IMR-90 (cell line): ENCODE measurements around the gene S100A1. TPM values are rescaled to one million over a fixed set of nuclear protein-coding genes. Genes with fewer than 3 reads are reported as not detected.

Experiments used
- ATAC-seq: fragments of 200-7000 bp; cut with Tn5 transposase; 2 replicates; pipeline ENCODE4 v1.9.1; 2020; ENCODE audit warnings: low read depth, mild to moderate bottlenecking, moderate library complexity
- BruUV-seq: library from RNA; stranded (reverse); fragments of 400-500 nt; replicated peaks from 2 replicates; lab custom pipeline; 2021; lab: Mats Ljungman, UMichigan
- CTCF ChIA-PET: fragments of 300-600 bp; formaldehyde crosslinking; extraction: SDS; loops from one replicate; lab custom pipeline; 2021; ENCODE audit warnings: antibody characterized with exemption; lab: Yijun Ruan, JAX
- POLR2A ChIA-PET: fragments of 300-600 bp; sonication (Branson Sonifier 250); formaldehyde crosslinking; loops from one replicate; lab custom pipeline; 2022; ENCODE audit warnings: antibody characterized with exemption; ENCODE audit not compliant: unreplicated experiment; lab: Charles Lee
- DNase-seq: peaks from one replicate; pipeline ENCODE4 v3.0.0; 2013
- H2AFZ ChIP-seq: replicated peaks from 2 replicates; pipeline ENCODE3; 2013; ENCODE audit warnings: low read length, mild to moderate bottlenecking; ENCODE audit not compliant: poor library complexity
- H2AK5ac ChIP-seq: 2 replicates; pipeline ENCODE4 v1.6.1; 2013; ENCODE audit warnings: low read depth, low read length, inconsistent platforms
- H2AK9ac ChIP-seq: replicated peaks from 2 replicates; pipeline ENCODE3; 2013; ENCODE audit warnings: mild to moderate bottlenecking, low read depth, low read length, moderate library complexity; ENCODE audit not compliant: poor library complexity
- H2BK120ac ChIP-seq: 2 replicates; pipeline ENCODE4 v1.6.1; 2013; ENCODE audit warnings: low read depth, low read length, inconsistent platforms
- H2BK15ac ChIP-seq: 3 replicates; pipeline ENCODE4 v1.6.1; 2013; ENCODE audit warnings: low read depth, low read length, inconsistent platforms
- H2BK20ac ChIP-seq: 2 replicates; pipeline ENCODE4 v1.6.1; 2013; ENCODE audit warnings: low read depth, mild to moderate bottlenecking, inconsistent platforms, low read length, moderate library complexity
- H2BK5ac ChIP-seq: 2 replicates; pipeline ENCODE4 v1.6.1; 2013; ENCODE audit warnings: mild to moderate bottlenecking, low read depth, low read length, inconsistent platforms; ENCODE audit not compliant: poor library complexity, severe bottlenecking
- H3K14ac ChIP-seq: replicated peaks from 2 replicates; pipeline ENCODE4 v1.6.1; 2013; ENCODE audit warnings: low read depth, low read length, inconsistent platforms
- H3K18ac ChIP-seq: 2 replicates; pipeline ENCODE4 v1.6.1; 2013; ENCODE audit warnings: low read depth, low read length, control low read depth
- H3K23ac ChIP-seq: 2 replicates; pipeline ENCODE4 v1.6.1; 2013; ENCODE audit warnings: low read depth, low read length, inconsistent platforms
- H3K27ac ChIP-seq: 2 replicates; pipeline ENCODE4 v1.5.1; 2013; ENCODE audit warnings: mild to moderate bottlenecking, control low read depth, low read length; ENCODE audit not compliant: insufficient read depth
- H3K27me3 ChIP-seq: 2 replicates; pipeline ENCODE4 v1.6.1; 2013; ENCODE audit warnings: low read length; ENCODE audit not compliant: control insufficient read depth, insufficient read depth
- H3K36me3 ChIP-seq: 2 replicates; pipeline ENCODE4 v1.6.1; 2013; ENCODE audit warnings: low read length, mixed read lengths; ENCODE audit not compliant: control insufficient read depth, insufficient read depth
- H3K4ac ChIP-seq: 2 replicates; pipeline ENCODE4 v1.6.1; 2013; ENCODE audit warnings: low read depth, low read length, inconsistent platforms
- H3K4me1 ChIP-seq: 2 replicates; pipeline ENCODE4 v1.6.1; 2013; ENCODE audit warnings: low read length, mixed read lengths; ENCODE audit not compliant: control insufficient read depth, insufficient read depth
- H3K4me2 ChIP-seq: 2 replicates; pipeline ENCODE4 v1.6.1; 2013; ENCODE audit warnings: low read depth, mild to moderate bottlenecking, control low read depth, low read length, moderate library complexity
- H3K4me3 ChIP-seq: 2 replicates; pipeline ENCODE4 v1.5.1; 2013; ENCODE audit warnings: low read depth, mild to moderate bottlenecking, control low read depth, low read length, moderate library complexity; ENCODE audit not compliant: insufficient read depth
- H3K56ac ChIP-seq: 2 replicates; pipeline ENCODE4 v1.6.1; 2013; ENCODE audit warnings: low read length, inconsistent platforms; ENCODE audit not compliant: insufficient read depth; ENCODE audit errors: extremely low read depth
- H3K79me1 ChIP-seq, 2 experiments: 2 replicates each; pipeline ENCODE4 v1.6.1; 2013; ENCODE audit warnings: low read length in 2 of 2, inconsistent platforms in 1 of 2, low read depth in 1 of 2
- H3K9ac ChIP-seq: 2 replicates; pipeline ENCODE4 v1.6.1; 2013; ENCODE audit warnings: low read depth, low read length, control low read depth
- H3K9me1 ChIP-seq: 2 replicates; pipeline ENCODE4 v1.6.1; 2013; ENCODE audit warnings: low read length, inconsistent platforms; ENCODE audit not compliant: insufficient read depth
- H3K9me3 ChIP-seq: 2 replicates; pipeline ENCODE4 v1.6.1; 2013; ENCODE audit warnings: low read length; ENCODE audit not compliant: control insufficient read depth, insufficient read depth
- H4K20me1 ChIP-seq: 2 replicates; pipeline ENCODE4 v1.6.1; 2013; ENCODE audit warnings: low read length, inconsistent platforms; ENCODE audit not compliant: insufficient read depth
- H4K5ac ChIP-seq: 2 replicates; pipeline ENCODE4 v1.6.1; 2013; ENCODE audit warnings: mild to moderate bottlenecking, low read depth, low read length, control low read depth
- H4K8ac ChIP-seq, 2 experiments: 2 replicates each; pipeline ENCODE4 v1.6.1; 2013; ENCODE audit warnings: low read depth in 2 of 2, low read length in 2 of 2, control low read depth in 1 of 2, inconsistent platforms in 1 of 2
- H4K91ac ChIP-seq: 2 replicates; pipeline ENCODE4 v1.6.1; 2013; ENCODE audit warnings: low read depth, low read length, inconsistent platforms; ENCODE audit not compliant: insufficient read depth
- BHLHE40 ChIP-seq: fragments of 150-350 bp; IDR thresholded peaks from 2 replicates; pipeline ENCODE4 v1.6.1; 2016; ENCODE audit warnings: mild to moderate bottlenecking, low read depth, low read length
- CEBPB ChIP-seq: IDR thresholded peaks from 2 replicates; pipeline ENCODE4 v1.6.1; 2012; ENCODE audit warnings: low read depth, low read length, improper control_type of control experiment
- CHD1 ChIP-seq: IDR thresholded peaks from 2 replicates; pipeline ENCODE4 v1.6.1; 2012; ENCODE audit warnings: low read depth, low read length, improper control_type of control experiment
- MAFK ChIP-seq: IDR thresholded peaks from 2 replicates; pipeline ENCODE4 v1.6.1; 2012; ENCODE audit warnings: low read depth, low read length, improper control_type of control experiment
- MAZ ChIP-seq: IDR thresholded peaks from 2 replicates; pipeline ENCODE4 v1.6.1; 2012; ENCODE audit warnings: low read depth, mild to moderate bottlenecking, low read length, improper control_type of control experiment, moderate library complexity, borderline replicate concordance
- NFE2L2 ChIP-seq: fragments of 150-350 bp; IDR thresholded peaks from 2 replicates; pipeline ENCODE4 v1.6.1; 2016; ENCODE audit warnings: low read depth, mild to moderate bottlenecking, low read length
- RCOR1 ChIP-seq: IDR thresholded peaks from 2 replicates; pipeline ENCODE4 v1.6.1; 2012; ENCODE audit warnings: mild to moderate bottlenecking, low read length, improper control_type of control experiment; ENCODE audit not compliant: insufficient replicate concordance
- WGBS, 2 experiments: methylation state at CpG; one replicate each; pipeline versions ENCODE4 v1.1.5 to v1.1.7; 2013; ENCODE audit warnings: missing lambda C conversion rate in 2 of 2; ENCODE audit not compliant: insufficient read length in 1 of 2; ENCODE audit errors: extremely low coverage in 2 of 2; 5-methylcytosine and 5-hydroxymethylcytosine counted together
- dilution Hi-C: fragments of 300-500 bp; cut with HindIII; formaldehyde crosslinking; loops from one replicate; pipeline ENCODE4 v1.14.3; 2018; ENCODE audit warnings: low sequenced_read_pairs; ENCODE audit not compliant: unreplicated experiment
- in situ Hi-C: fragments of 300-500 bp; cut with MboI; formaldehyde crosslinking; loops from 3 replicates; pipeline ENCODE4 v1.14.3; 2019; ENCODE audit warnings: low sequenced_read_pairs, inconsistent platforms, mixed read lengths
- intact Hi-C: fragments of 100-400 bp; cut with micrococcal nuclease; formaldehyde crosslinking; loops from 2 replicates; pipeline ENCODE4 v1.10.0; 2022
- polyA plus RNA-seq, 3 experiments: library from polyadenylated mRNA; depleted of rRNA; stranded (reverse); fragments of >200 nt; gene quantifications; 2 replicates each; pipeline ENCODE4 v1.2.3, GENCODE V29; 2012; ENCODE audit warnings: low replicate concordance in 1 of 3
- total RNA-seq: library from RNA; depleted of rRNA; stranded (reverse); fragments of >200 nt; gene quantifications from 2 replicates; pipeline ENCODE4 v1.2.3, GENCODE V29; 2012; rRNA removed

Gene S100A1
- total and polyA plus RNA-seq, 2 of the 4 experiments (the other 2 are of a cell fraction), result 0.18 to 0.29 TPM

- H4K91ac ChIP-seq, result no peak overlapping the region
These were observed 51.8 kb downstream of the S100A1 start for GRCh38 chr1:153680120-153680403.

More at GRCh38 chr1:153680120-153680403, 51.8 kb downstream of the S100A1 start:
- no peaks in the 10 kb centered on the region for H3K9me3 ChIP-seq
- in situ Hi-C loops (no loop called here), intact Hi-C loops (no loop called here), dilution Hi-C loops (no loop called here)
- H2BK20ac ChIP-seq, result no peak overlapping the region
- no peak overlapping the region for H2BK15ac ChIP-seq
- BruUV-seq, result no TSS peak
- H3K4me2 ChIP-seq, result no peak overlapping the region
- H2AK9ac ChIP-seq, result no peak overlapping the region
- H3K18ac ChIP-seq, result no peak overlapping the region
- no peak overlapping the region for H2AFZ ChIP-seq
- no peak overlapping the region for H3K4ac ChIP-seq
- ATAC-seq, result no peak
- H3K56ac ChIP-seq, result no peak overlapping the region
- DNase-seq, result no peak
- POLR2A ChIA-PET, result no interaction called here
- no peaks in the 10 kb centered on the region for H3K79me1 ChIP-seq
- H2AK5ac ChIP-seq, result no peak overlapping the region
- no peaks in the 10 kb centered on the region for H3K36me3 ChIP-seq
- no peak overlapping the region for H4K5ac ChIP-seq
- no peak overlapping the region for H3K4me3 ChIP-seq
- CTCF ChIA-PET, result no interaction called here
- no peaks in the 10 kb centered on the region for H4K20me1 ChIP-seq
- no peak overlapping the region for H3K9ac ChIP-seq
- TF ChIP-seq BHLHE40 (no peak), MAZ (no peak), MAFK (no peak), CHD1 (no peak), RCOR1 (no peak), CEBPB (no peak), NFE2L2 (no peak)
- peaks cover 52% of the 10 kb centered on the region for H3K27me3 ChIP-seq
- peaks cover 7% of the 10 kb centered on the region; the same call in 1 of the 2 replicates for H3K4me1 ChIP-seq
- no peak overlapping the region for H2BK5ac ChIP-seq
- H4K8ac ChIP-seq, result no peak overlapping the region
- no peak overlapping the region for H3K23ac ChIP-seq
- H2BK120ac ChIP-seq, result no peak overlapping the region
- H3K27ac ChIP-seq, result no peak overlapping the region
- H3K9me1 ChIP-seq, result no peaks in the 10 kb centered on the region
- H3K14ac ChIP-seq, result no peak overlapping the region
- WGBS, 2 experiments, result 18% methylated on average over 3 of the region's 10 CpGs; no CpG with 5 or more reads in 1 of the 2 experiments

Other genes starting within 250 kb of the S100A1 start
- gene S100A8, start 237.4 kb upstream of the S100A1 start, total RNA-seq, result not detected in 2 replicates
- gene S100A8, start 237.4 kb upstream of the S100A1 start, polyA plus RNA-seq (2012; rRNA removed), result not detected in 2 replicates
- gene S100A7A, start 211.9 kb upstream of the S100A1 start, total RNA-seq, result not detected in 2 replicates
- gene S100A7A, start 211.9 kb upstream of the S100A1 start, polyA plus RNA-seq (2012; rRNA removed), result not detected in 2 replicates
- not detected in 2 replicates for gene S100A7, start 167.8 kb upstream of the S100A1 start, total RNA-seq
- gene S100A7, start 167.8 kb upstream of the S100A1 start, polyA plus RNA-seq (2012; rRNA removed), result not detected in 2 replicates
- gene S100A6, start 92.4 kb upstream of the S100A1 start, total RNA-seq, result 373 and 555 TPM in 2 replicates
- gene S100A6, start 92.4 kb upstream of the S100A1 start, polyA plus RNA-seq (2012; rRNA removed), result 1,755 and 2,394 TPM in 2 replicates
- 0.56 TPM in 1 of 2 replicates, not detected in the other for gene S100A5, start 87.5 kb upstream of the S100A1 start, total RNA-seq
- gene S100A5, start 87.5 kb upstream of the S100A1 start, polyA plus RNA-seq (2012; rRNA removed), result 0.27 and 0.55 TPM in 2 replicates
- gene S100A4, start 82.6 kb upstream of the S100A1 start, total RNA-seq, result 5.6 and 7.5 TPM in 2 replicates
- gene S100A4, start 82.6 kb upstream of the S100A1 start, polyA plus RNA-seq (2012; rRNA removed), result 15.0 and 16.6 TPM in 2 replicates
- gene S100A3, start 79.2 kb upstream of the S100A1 start, total RNA-seq, result 1.4 and 2.9 TPM in 2 replicates
- 4.5 and 6.2 TPM in 2 replicates for gene S100A3, start 79.2 kb upstream of the S100A1 start, polyA plus RNA-seq (2012; rRNA removed)
- 3.6 and 4.4 TPM in 2 replicates for gene S100A2, start 62.6 kb upstream of the S100A1 start, total RNA-seq
- 7.9 and 9.5 TPM in 2 replicates for gene S100A2, start 62.6 kb upstream of the S100A1 start, polyA plus RNA-seq (2012; rRNA removed)
- 201 and 226 TPM in 2 replicates for gene S100A16, start 15.3 kb upstream of the S100A1 start, total RNA-seq
- 515 and 543 TPM in 2 replicates for gene S100A16, start 15.3 kb upstream of the S100A1 start, polyA plus RNA-seq (2012; rRNA removed)
- not detected in 2 replicates for gene S100A14, start 12.1 kb upstream of the S100A1 start, total RNA-seq
- 0.10 and 0.14 TPM in 2 replicates for gene S100A14, start 12.1 kb upstream of the S100A1 start, polyA plus RNA-seq (2012; rRNA removed)
- gene S100A13, start 929 bp upstream of the S100A1 start, total RNA-seq, result 122 and 225 TPM in 2 replicates
- gene S100A13, start 929 bp upstream of the S100A1 start, polyA plus RNA-seq (2012; rRNA removed), result 468 and 529 TPM in 2 replicates
- 33.9 and 38.9 TPM in 2 replicates for gene CHTOP, start 5.6 kb downstream of the S100A1 start, total RNA-seq
- gene CHTOP, start 5.6 kb downstream of the S100A1 start, polyA plus RNA-seq (2012; rRNA removed), result 49.3 and 50.8 TPM in 2 replicates
- 37.2 and 40.9 TPM in 2 replicates for gene SNAPIN, start 30.3 kb downstream of the S100A1 start, total RNA-seq
- 37.4 and 39.1 TPM in 2 replicates for gene SNAPIN, start 30.3 kb downstream of the S100A1 start, polyA plus RNA-seq (2012; rRNA removed)
- gene ILF2, start 42.6 kb downstream of the S100A1 start, total RNA-seq, result 405 and 504 TPM in 2 replicates
- gene ILF2, start 42.6 kb downstream of the S100A1 start, polyA plus RNA-seq (2012; rRNA removed), result 269 and 273 TPM in 2 replicates
- not detected in 2 replicates for gene NPR1, start 50.3 kb downstream of the S100A1 start, total RNA-seq
- 0.02 and 0.03 TPM in 2 replicates for gene NPR1, start 50.3 kb downstream of the S100A1 start, polyA plus RNA-seq (2012; rRNA removed)
- 28.1 and 33.5 TPM in 2 replicates for gene INTS3, start 99.6 kb downstream of the S100A1 start, total RNA-seq
- gene INTS3, start 99.6 kb downstream of the S100A1 start, polyA plus RNA-seq (2012; rRNA removed), result 53.9 and 59.4 TPM in 2 replicates
- gene SLC27A3, start 147.0 kb downstream of the S100A1 start, total RNA-seq, result 1.9 and 3.2 TPM in 2 replicates
- 9.3 and 9.6 TPM in 2 replicates for gene SLC27A3, start 147.0 kb downstream of the S100A1 start, polyA plus RNA-seq (2012; rRNA removed)